Measurements from ENCODE around the gene ELF4. TPM values are rescaled to one million over a fixed set of nuclear protein-coding genes. Genes with fewer than 3 reads are reported as not detected.

ELF4 gene
- total RNA-seq, 1 experiment from 2014 or later, result 19.2 TPM

GRCh38 chrX:130039847-130040246 lies 70.5 kb downstream of the ELF4 start:
- no peaks in the 10 kb centered on the region for H3K79me2 ChIP-seq (ENCODE audit: insufficient read depth, low read length)
- no TSS peak for BruUV-seq (replicated peaks)
- intact Hi-C loops (cut with micrococcal nuclease), result no loop called here
- no peak overlapping the region for H2AFZ ChIP-seq (ENCODE audit: low read depth, low read length, poor library complexity, severe bottlenecking)
- H3K9me3 ChIP-seq (ENCODE audit: control insufficient read depth in 1 of 2, insufficient read depth in 1 of 2, low read depth in 1 of 2, low read length in 2 of 2), result no peaks in the 10 kb centered on the region
- no peaks in the 10 kb centered on the region for H3K27me3 ChIP-seq (ENCODE audit: insufficient read depth, low read length)
- no peak overlapping the region for H3K4me2 ChIP-seq (ENCODE audit: low read length)
- DNase-seq (ENCODE audit: low read depth, low spot score) (no peak), ATAC-seq (no peak)
- CTCF ChIA-PET, result interaction anchor here (0.8 kb wide), 1 partner anchor 21 kb away, joined by 3 read pairs; no protein-coding TSS in a partner anchor
- H3K9me2 ChIP-seq (ENCODE audit: insufficient read depth), result no peaks in the 10 kb centered on the region
- RAD21 ChIA-PET (ENCODE audit: low non-redundant PET in 1 of 2, low total read pairs in 2 of 2, uncharacterized antibody in 2 of 2, unreplicated experiment in 2 of 2), result no interaction called here
- peaks cover 0 to 11% of the 10 kb centered on the region in 2 experiments; a peak in 2 of 4 replicates for H3K36me3 ChIP-seq (ENCODE audit: control insufficient read depth in 1 of 2, insufficient read depth in 2 of 2, low read length in 2 of 2)
- POLR2A ChIA-PET, result no interaction called here
- no peaks in the 10 kb centered on the region for H3K4me1 ChIP-seq (ENCODE audit: control insufficient read depth in 1 of 2, insufficient read depth in 2 of 2, low read length in 2 of 2)
- H3K4me3 ChIP-seq (replicated peaks in 1 of 2; ENCODE audit: low read depth in 1 of 2, low read length in 2 of 2), result no peak overlapping the region
- no peak overlapping the region for H3K27ac ChIP-seq (ENCODE audit: low read depth, low read length)
- no peaks in the 10 kb centered on the region for H4K20me1 ChIP-seq (ENCODE audit: insufficient read depth)
- TF ChIP-seq, protein P1, sequence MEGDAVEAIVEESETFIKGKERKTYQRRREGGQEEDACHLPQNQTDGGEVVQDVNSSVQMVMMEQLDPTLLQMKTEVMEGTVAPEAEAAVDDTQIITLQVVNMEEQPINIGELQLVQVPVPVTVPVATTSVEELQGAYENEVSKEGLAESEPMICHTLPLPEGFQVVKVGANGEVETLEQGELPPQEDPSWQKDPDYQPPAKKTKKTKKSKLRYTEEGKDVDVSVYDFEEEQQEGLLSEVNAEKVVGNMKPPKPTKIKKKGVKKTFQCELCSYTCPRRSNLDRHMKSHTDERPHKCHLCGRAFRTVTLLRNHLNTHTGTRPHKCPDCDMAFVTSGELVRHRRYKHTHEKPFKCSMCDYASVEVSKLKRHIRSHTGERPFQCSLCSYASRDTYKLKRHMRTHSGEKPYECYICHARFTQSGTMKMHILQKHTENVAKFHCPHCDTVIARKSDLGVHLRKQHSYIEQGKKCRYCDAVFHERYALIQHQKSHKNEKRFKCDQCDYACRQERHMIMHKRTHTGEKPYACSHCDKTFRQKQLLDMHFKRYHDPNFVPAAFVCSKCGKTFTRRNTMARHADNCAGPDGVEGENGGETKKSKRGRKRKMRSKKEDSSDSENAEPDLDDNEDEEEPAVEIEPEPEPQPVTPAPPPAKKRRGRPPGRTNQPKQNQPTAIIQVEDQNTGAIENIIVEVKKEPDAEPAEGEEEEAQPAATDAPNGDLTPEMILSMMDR (IDR thresholded peaks at IDR 0.05 in 2 of 3, conservative IDR thresholded peaks at IDR 0.05 in 1 of 3; ENCODE audit: borderline replicate concordance in 1 of 3, insufficient read depth in 1 of 3, low read depth in 2 of 3, low read length in 2 of 3), result no peak
- no peak for TF ChIP-seq SIN3A (IDR thresholded peaks at IDR 0.05; ENCODE audit: low read depth)
- TF ChIP-seq JUND (IDR thresholded peaks at IDR 0.05), result no peak
- TF ChIP-seq ZBTB33 (IDR thresholded peaks at IDR 0.05; ENCODE audit: extremely low read depth, insufficient replicate concordance, low read length), result no peak
- no peak for TF ChIP-seq CBX3 (IDR thresholded peaks at IDR 0.05; ENCODE audit: low read depth)
- no peak for TF ChIP-seq ZFX (IDR thresholded peaks at IDR 0.05)
- TF ChIP-seq ATF3 (IDR thresholded peaks at IDR 0.05), result no peak
- TF ChIP-seq CEBPB (IDR thresholded peaks at IDR 0.05; ENCODE audit: low read depth), result no peak
- TF ChIP-seq EZH2 (IDR thresholded peaks at IDR 0.05), result no peak
- no peak overlapping the region for H3K9ac ChIP-seq (ENCODE audit: low read length)
